ENCODE measurements around the gene PLSCR4. TPM values are rescaled to one million over a fixed set of nuclear protein-coding genes. Genes with fewer than 3 reads are reported as not detected.

Gene PLSCR4
- total RNA-seq, 1 experiment from 2014 or later = 1.3 TPM

DNA sequence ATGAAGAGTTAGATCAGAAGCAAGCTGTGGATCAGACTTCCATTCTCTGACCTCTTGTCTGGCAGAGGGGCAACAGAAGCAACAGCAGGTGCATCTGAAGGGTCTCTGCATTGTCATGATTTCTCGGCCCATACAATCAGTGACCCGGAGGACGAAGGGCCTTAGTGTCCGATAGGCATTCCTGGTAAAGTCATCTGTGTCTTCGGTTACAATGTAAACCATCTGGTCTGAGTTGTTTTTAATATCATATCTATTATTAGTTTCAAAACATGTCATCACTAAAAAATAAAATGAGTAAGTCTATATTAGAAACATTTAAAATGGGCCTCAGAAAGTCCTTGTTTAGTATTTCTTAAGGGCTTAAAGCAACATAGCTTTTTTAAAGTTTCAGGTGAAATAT lies 51.1 kb downstream of the PLSCR4 start:
- Histone ChIP-seq H3K36me3 (ENCODE audit: insufficient read depth, low read length, poor library complexity, severe bottlenecking) (no peaks in the 10 kb centered on the region), H3K27ac (ENCODE audit: low read depth, low read length, poor library complexity, severe bottlenecking) (no peak overlapping the region), H3K4me1 (ENCODE audit: insufficient read depth, low read length, poor library complexity, severe bottlenecking) (no peaks in the 10 kb centered on the region), H3K9me3 (ENCODE audit: low read depth, low read length, poor library complexity, severe bottlenecking) (no peaks in the 10 kb centered on the region), H3K4me3 (ENCODE audit: low read depth, low read length, poor library complexity, severe bottlenecking) (no peak overlapping the region), H3K27me3 (replicated peaks; ENCODE audit: insufficient read depth, low read depth, low read length, poor library complexity) (no peaks in the 10 kb centered on the region)
- POLR2A ChIA-PET (ENCODE audit: low non-redundant PET) = no interaction called here
- intact Hi-C loops (cut with micrococcal nuclease; ENCODE audit: unreplicated experiment) = no loop called here
- CTCF ChIA-PET = no interaction called here
- BruUV-seq (replicated peaks) = no TSS peak
- DNase-seq (ENCODE audit: low spot score) = no peak
- TF ChIP-seq, protein P1, sequence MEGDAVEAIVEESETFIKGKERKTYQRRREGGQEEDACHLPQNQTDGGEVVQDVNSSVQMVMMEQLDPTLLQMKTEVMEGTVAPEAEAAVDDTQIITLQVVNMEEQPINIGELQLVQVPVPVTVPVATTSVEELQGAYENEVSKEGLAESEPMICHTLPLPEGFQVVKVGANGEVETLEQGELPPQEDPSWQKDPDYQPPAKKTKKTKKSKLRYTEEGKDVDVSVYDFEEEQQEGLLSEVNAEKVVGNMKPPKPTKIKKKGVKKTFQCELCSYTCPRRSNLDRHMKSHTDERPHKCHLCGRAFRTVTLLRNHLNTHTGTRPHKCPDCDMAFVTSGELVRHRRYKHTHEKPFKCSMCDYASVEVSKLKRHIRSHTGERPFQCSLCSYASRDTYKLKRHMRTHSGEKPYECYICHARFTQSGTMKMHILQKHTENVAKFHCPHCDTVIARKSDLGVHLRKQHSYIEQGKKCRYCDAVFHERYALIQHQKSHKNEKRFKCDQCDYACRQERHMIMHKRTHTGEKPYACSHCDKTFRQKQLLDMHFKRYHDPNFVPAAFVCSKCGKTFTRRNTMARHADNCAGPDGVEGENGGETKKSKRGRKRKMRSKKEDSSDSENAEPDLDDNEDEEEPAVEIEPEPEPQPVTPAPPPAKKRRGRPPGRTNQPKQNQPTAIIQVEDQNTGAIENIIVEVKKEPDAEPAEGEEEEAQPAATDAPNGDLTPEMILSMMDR (conservative IDR thresholded peaks at IDR 0.05; ENCODE audit: low read depth, low read length) = no peak
- TF ChIP-seq EZH2 (IDR thresholded peaks at IDR 0.05; ENCODE audit: borderline replicate concordance, low read depth, low read length, poor library complexity, severe bottlenecking) = no peak

DNA sequence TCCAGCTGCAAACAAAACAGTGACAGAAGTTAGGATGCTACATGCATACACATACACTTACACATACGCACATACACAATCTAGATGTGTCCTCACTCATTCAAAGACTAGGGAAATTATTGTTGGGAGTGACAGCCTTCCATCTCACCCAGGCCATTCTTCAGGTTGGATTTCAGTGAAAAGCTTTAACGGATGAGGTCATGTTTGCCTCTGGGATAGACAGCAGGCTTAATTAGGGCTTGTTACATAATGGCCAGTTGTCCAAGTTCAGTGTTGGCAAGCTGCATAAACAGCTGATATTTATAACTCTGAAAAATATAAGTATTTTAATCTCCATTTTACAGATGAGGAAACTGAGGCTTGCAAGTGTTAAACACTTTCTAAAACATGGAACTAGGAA lies 54.1 kb downstream of the PLSCR4 start:
- no peaks in the 10 kb centered on the region for H3K9me3 ChIP-seq (ENCODE audit: low read depth, low read length, poor library complexity, severe bottlenecking)
- no peak for DNase-seq (ENCODE audit: low spot score)
- no peaks in the 10 kb centered on the region for H3K36me3 ChIP-seq (ENCODE audit: insufficient read depth, low read length, poor library complexity, severe bottlenecking)
- no TSS peak for BruUV-seq (replicated peaks)
- CTCF ChIA-PET = no interaction called here
- no peaks in the 10 kb centered on the region for H3K4me1 ChIP-seq (ENCODE audit: insufficient read depth, low read length, poor library complexity, severe bottlenecking)
- H3K4me3 ChIP-seq (ENCODE audit: low read depth, low read length, poor library complexity, severe bottlenecking) = no peak overlapping the region
- H3K27ac ChIP-seq (ENCODE audit: low read depth, low read length, poor library complexity, severe bottlenecking) = no peak overlapping the region
- intact Hi-C loops (cut with micrococcal nuclease; ENCODE audit: unreplicated experiment) = no loop called here
- no peaks in the 10 kb centered on the region for H3K27me3 ChIP-seq (replicated peaks; ENCODE audit: insufficient read depth, low read depth, low read length, poor library complexity)
- POLR2A ChIA-PET (ENCODE audit: low non-redundant PET) = no interaction called here
- TF ChIP-seq, protein P1 (conservative IDR thresholded peaks at IDR 0.05; ENCODE audit: low read depth, low read length) = no peak
- TF ChIP-seq EZH2 (IDR thresholded peaks at IDR 0.05; ENCODE audit: borderline replicate concordance, low read depth, low read length, poor library complexity, severe bottlenecking) = no peak

DNA sequence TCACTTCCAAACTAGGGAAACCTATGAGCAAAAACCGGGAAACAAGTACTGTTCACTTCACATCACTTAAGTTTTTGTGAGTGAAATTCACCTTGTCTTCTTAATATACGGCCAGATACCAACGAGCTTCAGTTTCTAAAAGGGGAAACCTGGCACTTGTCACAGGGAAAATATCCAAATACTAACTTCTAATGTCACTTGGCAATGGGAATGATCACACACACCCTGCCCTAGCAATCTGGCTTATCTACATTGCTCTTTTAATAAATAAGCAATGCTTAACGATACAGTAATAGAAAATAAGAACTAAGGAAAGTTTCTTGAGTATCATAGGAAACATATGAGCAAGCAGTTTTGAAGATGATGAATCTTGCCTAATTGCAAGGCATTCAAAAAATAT lies 55.3 kb downstream of the PLSCR4 start:
- Histone ChIP-seq H3K27ac (ENCODE audit: low read depth, low read length, poor library complexity, severe bottlenecking) (no peak overlapping the region), H3K4me1 (ENCODE audit: insufficient read depth, low read length, poor library complexity, severe bottlenecking) (no peaks in the 10 kb centered on the region), H3K27me3 (replicated peaks; ENCODE audit: insufficient read depth, low read depth, low read length, poor library complexity) (no peaks in the 10 kb centered on the region), H3K9me3 (ENCODE audit: low read depth, low read length, poor library complexity, severe bottlenecking) (no peaks in the 10 kb centered on the region), H3K4me3 (ENCODE audit: low read depth, low read length, poor library complexity, severe bottlenecking) (no peak overlapping the region), H3K36me3 (ENCODE audit: insufficient read depth, low read length, poor library complexity, severe bottlenecking) (no peaks in the 10 kb centered on the region)
- no peak for DNase-seq (ENCODE audit: low spot score)
- intact Hi-C loops (cut with micrococcal nuclease; ENCODE audit: unreplicated experiment) = no loop called here
- ChIA-PET POLR2A (ENCODE audit: low non-redundant PET) (no interaction called here), CTCF (no interaction called here)
- no TSS peak for BruUV-seq (replicated peaks)
- no peak for TF ChIP-seq EZH2 (IDR thresholded peaks at IDR 0.05; ENCODE audit: borderline replicate concordance, low read depth, low read length, poor library complexity, severe bottlenecking)
- TF ChIP-seq, protein P1 (conservative IDR thresholded peaks at IDR 0.05; ENCODE audit: low read depth, low read length) = no peak
